Epithelial cell of proximal tubule (primary cell): ENCODE measurements around the gene PTH1R. TPM values are rescaled to one million over a fixed set of nuclear protein-coding genes. Genes with fewer than 3 reads are reported as not detected.

ENCODE experiments used
- DNase-seq: peaks from one replicate; pipeline ENCODE4 v3.0.0-alpha.2; 2011; ENCODE audit warnings: low read depth
- H3K4me3 ChIP-seq: 2 replicates; pipeline ENCODE4 v1.5.1; 2011; ENCODE audit warnings: low read depth, mild to moderate bottlenecking, low read length
- CTCF ChIP-seq: conservative IDR thresholded peaks from 2 replicates; pipeline ENCODE4 v1.5.1; 2012; ENCODE audit warnings: low read depth, mild to moderate bottlenecking, low read length
- total RNA-seq: library from RNA; depleted of rRNA; stranded (reverse); fragments of >200 nt; gene quantifications from 2 replicates; pipeline ENCODE4 v1.2.3, GENCODE V29; 2015

Gene PTH1R
- total RNA-seq, 1 donor from 2014 or later: 11.5 TPM

- H3K4me3 ChIP-seq: no peak overlapping the region
- TF ChIP-seq CTCF: no peak
- DNase-seq: no peak
These were observed 43.5 kb downstream of the PTH1R start for GRCh38 chr3:46921041-46921440.

- no peak for DNase-seq
- no peak for TF ChIP-seq CTCF
- H3K4me3 ChIP-seq: no peak overlapping the region
These were observed 44.4 kb downstream of the PTH1R start for GRCh38 chr3:46921871-46922271.

- DNase-seq: no peak
- H3K4me3 ChIP-seq: no peak overlapping the region
- no peak for TF ChIP-seq CTCF
These were observed 44.9 kb downstream of the PTH1R start for GRCh38 chr3:46922426-46922825.

- H3K4me3 ChIP-seq: no peak overlapping the region
- DNase-seq: no peak
- TF ChIP-seq CTCF: no peak
These were observed 45.5 kb downstream of the PTH1R start for GRCh38 chr3:46922871-46923558.

GRCh38 chr3:46923559-46924350, 46.2 kb downstream of the PTH1R start:
- TF ChIP-seq CTCF: peak; percentile 76
- no peak for DNase-seq
- H3K4me3 ChIP-seq: no peak overlapping the region

GRCh38 chr3:46924921-46925584, 47.5 kb downstream of the PTH1R start:
- no peak for TF ChIP-seq CTCF

More at GRCh38 chr3:46924921-46925584, 47.5 kb downstream of the PTH1R start:
- no peak for DNase-seq
- H3K4me3 ChIP-seq: no peak overlapping the region
